ENCODE measurements around the gene MTMR10.

DNA sequence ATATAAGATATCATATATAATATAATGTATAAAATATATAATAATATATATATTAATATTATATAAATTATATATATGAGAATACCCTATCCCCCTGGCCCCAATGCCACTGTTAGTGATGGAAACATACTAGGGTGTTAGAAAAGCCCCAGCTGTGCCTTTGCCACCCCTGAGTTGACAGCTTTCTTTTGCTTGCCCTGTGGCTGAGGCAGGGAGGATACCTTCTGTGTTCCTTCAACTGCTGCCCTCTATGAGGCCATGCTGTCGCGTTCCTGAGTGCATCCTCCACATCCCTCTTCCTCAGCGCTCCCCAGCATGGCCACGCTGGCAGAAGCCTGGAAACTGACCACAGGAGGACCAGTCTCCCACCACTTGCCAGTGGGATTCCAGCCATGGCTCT lies 61.4 kb downstream of the MTMR10 start:
- TF ChIP-seq CTCF (IDR thresholded peaks at IDR 0.05) (no peak), POLR2A (IDR thresholded peaks at IDR 0.05) (no peak)
